A673 (cell line): Measurements from ENCODE around the gene TPM4.

ENCODE experiments used
- EZH2 ChIP-seq: fragments of 200-600 bp; sonication (generic); IDR thresholded peaks from 2 replicates; pipeline ENCODE4 v1.6.1; 2017; ENCODE audit warnings: borderline replicate concordance, low read depth, mild to moderate bottlenecking, mixed read lengths, antibody characterized with exemption, low read length; ENCODE audit not compliant: poor library complexity, severe bottlenecking
- TF ChIP-seq, protein P1 (sequence below): fragments of 300-800, 200-600 bp; sonication (generic); conservative IDR thresholded peaks from 2 replicates; pipeline ENCODE4 v1.5.1; 2017; ENCODE audit warnings: low read depth, mild to moderate bottlenecking, antibody characterized with exemption, low read length, moderate library complexity, mixed read lengths

DNA sequence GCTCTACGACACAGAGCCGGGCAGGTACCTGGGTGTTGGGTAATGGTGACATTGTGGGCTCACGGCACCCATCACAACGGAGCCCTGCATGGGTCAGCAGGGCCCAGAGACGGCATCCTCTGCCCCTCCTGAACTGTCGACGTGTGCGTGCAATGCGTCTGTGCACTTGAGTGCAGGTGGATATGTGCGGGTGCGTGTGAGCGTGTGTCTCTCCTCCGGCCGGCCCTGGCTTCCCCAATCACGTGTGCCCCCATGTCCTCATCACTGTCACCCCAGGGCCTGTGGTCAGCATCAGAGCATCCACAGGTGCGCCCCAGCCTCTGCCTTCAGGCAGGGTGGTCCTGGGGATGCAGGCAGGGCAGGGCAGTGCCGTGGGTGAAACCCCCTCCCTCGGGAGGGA, 37.2 kb upstream of the TPM4 start:
- TF ChIP-seq, protein P1, sequence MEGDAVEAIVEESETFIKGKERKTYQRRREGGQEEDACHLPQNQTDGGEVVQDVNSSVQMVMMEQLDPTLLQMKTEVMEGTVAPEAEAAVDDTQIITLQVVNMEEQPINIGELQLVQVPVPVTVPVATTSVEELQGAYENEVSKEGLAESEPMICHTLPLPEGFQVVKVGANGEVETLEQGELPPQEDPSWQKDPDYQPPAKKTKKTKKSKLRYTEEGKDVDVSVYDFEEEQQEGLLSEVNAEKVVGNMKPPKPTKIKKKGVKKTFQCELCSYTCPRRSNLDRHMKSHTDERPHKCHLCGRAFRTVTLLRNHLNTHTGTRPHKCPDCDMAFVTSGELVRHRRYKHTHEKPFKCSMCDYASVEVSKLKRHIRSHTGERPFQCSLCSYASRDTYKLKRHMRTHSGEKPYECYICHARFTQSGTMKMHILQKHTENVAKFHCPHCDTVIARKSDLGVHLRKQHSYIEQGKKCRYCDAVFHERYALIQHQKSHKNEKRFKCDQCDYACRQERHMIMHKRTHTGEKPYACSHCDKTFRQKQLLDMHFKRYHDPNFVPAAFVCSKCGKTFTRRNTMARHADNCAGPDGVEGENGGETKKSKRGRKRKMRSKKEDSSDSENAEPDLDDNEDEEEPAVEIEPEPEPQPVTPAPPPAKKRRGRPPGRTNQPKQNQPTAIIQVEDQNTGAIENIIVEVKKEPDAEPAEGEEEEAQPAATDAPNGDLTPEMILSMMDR = no peak
- no peak for TF ChIP-seq EZH2
